Neuronal stem cell (in vitro differentiated cells): ENCODE data around the gene GRM4.

ENCODE experiments used
- DNase-seq: peaks from one replicate; pipeline ENCODE4 v3.0.0-alpha.2; 2013; ENCODE audit warnings: low spot score
- H2AFZ ChIP-seq: one replicate; pipeline ENCODE4 v1.6.1; 2013; ENCODE audit warnings: mild to moderate bottlenecking, low read length, inconsistent platforms
- H2AK5ac ChIP-seq: 2 replicates; pipeline ENCODE4 v1.6.1; 2013; ENCODE audit warnings: low read depth, mild to moderate bottlenecking, inconsistent platforms, low read length, moderate library complexity, mixed read lengths
- H2BK120ac ChIP-seq: 2 replicates; pipeline ENCODE4 v1.6.1; 2013; ENCODE audit warnings: low read depth, mild to moderate bottlenecking, inconsistent platforms, low read length, moderate library complexity, mixed read lengths
- H2BK12ac ChIP-seq: one replicate; pipeline ENCODE4 v1.6.1; 2013; ENCODE audit warnings: low read length, inconsistent platforms
- H2BK15ac ChIP-seq: 2 replicates; pipeline ENCODE4 v1.6.1; 2013; ENCODE audit warnings: mild to moderate bottlenecking, low read length, inconsistent platforms, mixed read lengths
- H2BK5ac ChIP-seq: one replicate; pipeline ENCODE4 v1.6.1; 2013; ENCODE audit warnings: inconsistent platforms, mild to moderate bottlenecking, low read length, moderate library complexity
- H3K14ac ChIP-seq: one replicate; pipeline ENCODE4 v1.6.1; 2013; ENCODE audit warnings: low read length, inconsistent platforms
- H3K18ac ChIP-seq: 2 replicates; pipeline ENCODE4 v1.6.1; 2013; ENCODE audit warnings: low read length, inconsistent platforms
- H3K23ac ChIP-seq: 2 replicates; pipeline ENCODE4 v1.6.1; 2013; ENCODE audit warnings: low read depth, mild to moderate bottlenecking, mixed read lengths, low read length, inconsistent platforms; ENCODE audit not compliant: poor library complexity
- H3K27ac ChIP-seq: replicated peaks from 3 replicates; pipeline ENCODE4 v1.5.1; 2013; ENCODE audit warnings: low read length, inconsistent platforms
- H3K27me3 ChIP-seq, 3 experiments: 2 replicates each; pipeline ENCODE4 v1.6.1; 2013; ENCODE audit warnings: low read length in 3 of 3, mild to moderate bottlenecking in 2 of 3, inconsistent platforms in 1 of 3, low read depth in 1 of 3, mixed read lengths in 1 of 3, moderate library complexity in 1 of 3; ENCODE audit not compliant: control insufficient read depth in 3 of 3, insufficient read depth in 3 of 3
- H3K36me3 ChIP-seq, 2 donors: replicated peaks in 1 of 2; 2 replicates each; pipeline ENCODE4 v1.6.1; 2013; ENCODE audit warnings: low read length in 2 of 2; ENCODE audit not compliant: control insufficient read depth in 2 of 2, insufficient read depth in 2 of 2
- H3K4ac ChIP-seq: 2 replicates; pipeline ENCODE4 v1.6.1; 2013; ENCODE audit warnings: inconsistent platforms, mild to moderate bottlenecking, low read length, moderate library complexity
- H3K4me1 ChIP-seq, 2 donors: 1 replicate in 1 of 2; 2 replicates in 1 of 2; pipeline ENCODE4 v1.6.1; 2013; ENCODE audit warnings: low read length in 2 of 2, low read depth in 1 of 2; ENCODE audit not compliant: control insufficient read depth in 2 of 2, insufficient read depth in 1 of 2
- H3K4me2 ChIP-seq: one replicate; pipeline ENCODE4 v1.6.1; 2013; ENCODE audit warnings: mild to moderate bottlenecking, low read length, inconsistent platforms; ENCODE audit not compliant: insufficient read depth, poor library complexity, severe bottlenecking
- H3K4me3 ChIP-seq, 2 donors: 2 replicates each; pipeline ENCODE4 v1.5.1; 2013; ENCODE audit warnings: low read length in 2 of 2, mild to moderate bottlenecking in 2 of 2, inconsistent platforms in 1 of 2, moderate library complexity in 1 of 2
- H3K79me1 ChIP-seq: one replicate; pipeline ENCODE4 v1.6.1; 2013; ENCODE audit warnings: low read depth, mild to moderate bottlenecking, inconsistent platforms, low read length, moderate library complexity
- H3K9ac ChIP-seq: one replicate; pipeline ENCODE4 v1.6.1; 2013; ENCODE audit warnings: mild to moderate bottlenecking, low read depth, low read length, inconsistent platforms; ENCODE audit not compliant: poor library complexity
- H3K9me3 ChIP-seq, 2 donors: replicated peaks in 1 of 2; 2 replicates each; pipeline versions ENCODE3 to v1.6.1; 2013; ENCODE audit warnings: low read length in 2 of 2, mild to moderate bottlenecking in 2 of 2, inconsistent platforms in 1 of 2, low read depth in 1 of 2, mixed read lengths in 1 of 2, moderate library complexity in 1 of 2; ENCODE audit not compliant: control insufficient read depth in 2 of 2, insufficient read depth in 1 of 2
- H4K8ac ChIP-seq: one replicate; pipeline ENCODE4 v1.6.1; 2013; ENCODE audit warnings: low read depth, mild to moderate bottlenecking, inconsistent platforms, low read length, moderate library complexity
- H4K91ac ChIP-seq: one replicate; pipeline ENCODE4 v1.6.1; 2013; ENCODE audit warnings: low read length, low read depth, mild to moderate bottlenecking, inconsistent platforms; ENCODE audit not compliant: poor library complexity
- WGBS, 2 donors: extraction: QIAGEN DNeasy Blood & Tissue Kit; methylation state at CpG; one replicate each; pipeline ENCODE4 v1.1.7; 2013; ENCODE audit warnings: missing lambda C conversion rate in 2 of 2, mixed read lengths in 1 of 2; ENCODE audit not compliant: insufficient read length in 2 of 2, insufficient replicate concordance in 1 of 2; ENCODE audit errors: extremely low coverage in 2 of 2; 5-methylcytosine and 5-hydroxymethylcytosine counted together

Gene GRM4

DNA sequence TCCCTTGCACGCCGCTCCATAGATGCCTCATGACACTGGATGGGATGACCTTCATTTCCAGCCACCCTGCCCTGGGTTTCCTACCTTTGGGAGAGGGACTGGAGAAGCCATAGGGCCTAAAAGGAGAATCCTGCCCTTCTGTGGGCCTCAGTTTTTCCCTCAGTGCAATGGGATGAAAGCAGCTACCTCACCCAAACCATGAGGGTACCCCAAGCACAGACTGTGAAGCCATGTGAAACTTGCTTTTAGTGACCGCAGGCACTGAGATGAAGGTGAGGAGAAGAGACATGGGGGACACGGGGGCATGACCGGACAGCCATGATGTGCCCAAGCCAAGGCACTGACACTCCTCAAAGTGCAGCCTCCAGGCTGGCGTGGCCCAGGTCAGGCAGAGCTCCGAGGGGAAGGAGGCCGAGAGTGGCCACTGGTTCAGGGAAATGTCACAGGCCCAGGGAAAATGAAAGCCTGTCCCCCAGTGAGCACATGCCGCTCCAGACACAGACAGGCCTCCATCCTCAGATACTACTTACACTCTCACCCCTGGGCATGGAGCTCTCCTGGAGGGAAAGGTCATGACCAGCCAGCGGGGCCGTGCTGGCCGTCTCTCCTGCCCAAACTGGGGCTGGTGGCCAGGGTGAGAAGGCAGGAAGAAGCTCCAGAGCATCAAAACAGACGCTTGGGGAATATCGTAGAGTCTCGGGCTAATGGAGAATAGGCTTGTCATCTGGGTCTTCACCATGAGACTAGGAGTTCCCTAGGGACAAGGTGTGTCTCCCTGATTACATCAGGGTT lies 116.2 kb downstream of the GRM4 start:
- H2BK12ac ChIP-seq = peak overlapping the region; percentile 44
- H3K79me1 ChIP-seq = no peaks in the 10 kb centered on the region
- H2AFZ ChIP-seq = no peak overlapping the region
- H3K9me3 ChIP-seq = peaks cover 0 to 1% of the 10 kb centered on the region in 2 donors
- H2BK15ac ChIP-seq = no peak overlapping the region
- peak overlapping the region in 1 of 2 donors; percentile 9 for H3K4me3 ChIP-seq
- no peak overlapping the region for H3K23ac ChIP-seq
- H3K9ac ChIP-seq = no peak overlapping the region
- H3K14ac ChIP-seq = no peak overlapping the region
- H2BK120ac ChIP-seq = no peak overlapping the region
- H3K18ac ChIP-seq = peak overlapping the region; percentile 45
- no peaks in the 10 kb centered on the region for H3K27me3 ChIP-seq
- DNase-seq = no peak
- H3K4ac ChIP-seq = no peak overlapping the region
- no CpG with 5 or more reads among the region's 15 CpGs for WGBS, 2 donors
- no peaks in the 10 kb centered on the region for H3K36me3 ChIP-seq
- H3K4me2 ChIP-seq = no peak overlapping the region
- H4K8ac ChIP-seq = no peak overlapping the region
- H3K4me1 ChIP-seq = peaks cover 0 to 2% of the 10 kb centered on the region in 2 donors
- H2BK5ac ChIP-seq = no peak overlapping the region
- no peak overlapping the region for H3K27ac ChIP-seq
- H2AK5ac ChIP-seq = no peak overlapping the region
- no peak overlapping the region for H4K91ac ChIP-seq

DNA sequence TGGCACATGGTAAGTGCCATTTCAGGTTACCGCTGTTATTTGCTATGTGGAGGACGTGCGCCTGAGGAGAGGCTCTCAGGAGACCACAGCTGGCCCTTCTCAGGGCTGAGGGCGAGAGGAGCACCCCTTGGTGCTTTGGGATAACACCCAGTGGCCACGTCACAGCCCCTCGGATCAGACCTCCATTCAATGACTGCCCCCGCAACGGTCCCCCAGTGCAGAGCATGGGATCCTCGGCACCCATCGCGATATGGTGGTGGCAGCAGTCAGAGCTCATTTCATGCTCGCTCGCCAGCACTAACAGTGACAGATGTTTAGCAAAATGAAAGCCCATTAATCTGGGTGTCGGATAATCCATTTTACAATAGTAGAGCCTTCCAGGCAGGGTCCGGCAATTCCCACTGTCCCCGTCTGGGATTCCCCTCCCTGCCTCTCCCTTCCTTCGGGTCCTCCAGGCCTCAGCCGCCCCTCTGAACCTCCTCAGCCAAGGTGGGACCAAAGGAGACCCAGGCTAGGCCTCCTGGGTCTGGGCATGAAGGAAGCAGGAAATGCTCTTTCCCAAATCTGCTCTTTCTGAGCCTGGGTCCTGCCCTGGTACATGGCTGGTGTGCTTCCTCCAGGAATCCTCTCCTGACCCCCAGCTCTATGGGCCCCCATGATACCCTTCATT lies 117.1 kb downstream of the GRM4 start:
- no peak for DNase-seq
- Histone ChIP-seq H2AFZ (no peak overlapping the region), H4K91ac (no peak overlapping the region), H3K9ac (no peak overlapping the region), H3K4me1 (peaks cover 0 to 2% of the 10 kb centered on the region in 2 donors), H4K8ac (no peak overlapping the region), H3K18ac (peak overlapping the region; percentile 15), H3K23ac (no peak overlapping the region), H3K4me2 (no peak overlapping the region), H3K4ac (no peak overlapping the region), H2BK120ac (no peak overlapping the region), H3K36me3 (no peaks in the 10 kb centered on the region), H2AK5ac (peak overlapping the region; percentile 11), H3K27me3 (no peaks in the 10 kb centered on the region), H2BK5ac (peak overlapping the region; percentile 26), H2BK15ac (peak overlapping the region; percentile 3), H3K27ac (no peak overlapping the region), H3K9me3 (peaks cover 0 to 3% of the 10 kb centered on the region in 2 donors), H3K14ac (no peak overlapping the region), H2BK12ac (no peak overlapping the region), H3K79me1 (no peaks in the 10 kb centered on the region), H3K4me3 (no peak overlapping the region)
- WGBS, 2 donors = no CpG with 5 or more reads among the region's 18 CpGs

DNA sequence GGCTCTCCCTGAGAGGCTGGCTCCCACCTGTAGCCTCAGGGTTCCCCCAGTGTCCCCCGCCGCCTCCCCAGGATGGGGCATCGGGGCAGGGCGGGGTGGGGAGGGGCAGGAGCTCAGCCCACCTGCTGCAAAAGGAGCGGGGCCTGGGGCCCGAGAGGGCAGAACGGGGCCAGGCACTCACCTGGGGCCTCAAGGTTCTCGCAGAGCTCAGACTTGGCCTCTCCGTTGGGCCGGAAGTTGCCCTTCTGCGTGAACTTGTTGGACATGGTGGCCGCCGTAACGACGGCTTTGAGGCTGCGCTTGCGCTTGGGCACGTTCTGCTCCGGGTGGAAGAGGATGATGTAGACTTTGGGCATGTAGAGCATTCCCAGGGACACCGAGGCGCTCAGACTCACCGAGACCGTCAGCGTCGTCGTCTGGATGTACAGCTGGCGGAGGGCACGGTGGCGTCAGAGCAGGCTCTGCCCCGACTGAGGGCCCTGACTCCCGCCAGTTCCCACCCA lies 117.9 kb downstream of the GRM4 start:
- Histone ChIP-seq H3K14ac (no peak overlapping the region), H2BK15ac (peak overlapping the region; percentile 51), H3K4ac (no peak overlapping the region), H3K36me3 (no peaks in the 10 kb centered on the region), H3K27me3 (no peaks in the 10 kb centered on the region), H3K4me3 (no peak overlapping the region), H3K27ac (no peak overlapping the region), H4K91ac (no peak overlapping the region), H3K4me1 (peaks cover 0 to 2% of the 10 kb centered on the region in 2 donors), H3K23ac (no peak overlapping the region), H2BK12ac (peak overlapping the region; percentile 79), H3K9me3 (peaks cover 0 to 6% of the 10 kb centered on the region in 2 donors), H2AK5ac (peak overlapping the region; percentile 88), H3K18ac (peak overlapping the region; percentile 75), H2BK5ac (no peak overlapping the region), H2BK120ac (peak overlapping the region; percentile 85), H3K4me2 (no peak overlapping the region), H3K79me1 (no peaks in the 10 kb centered on the region), H4K8ac (no peak overlapping the region), H3K9ac (peak overlapping the region; percentile 26), H2AFZ (no peak overlapping the region)
- WGBS, 2 donors = no CpG with 5 or more reads among the region's 31 CpGs
- DNase-seq = no peak

- H3K27me3 ChIP-seq = peaks cover 0 to 4% (median 0%) of the 10 kb centered on the region in 3 experiments
Observed at GRCh38 chr6:34027445-34027936, 118.4 kb downstream of the GRM4 start.

More at GRCh38 chr6:34027445-34027936, 118.4 kb downstream of the GRM4 start:
- Histone ChIP-seq H3K36me3 (no peaks in the 10 kb centered on the region), H4K91ac (no peak overlapping the region), H2AFZ (peak overlapping the region; percentile 45), H3K4me1 (peaks cover 0 to 5% of the 10 kb centered on the region in 2 donors), H3K27ac (no peak overlapping the region), H3K4ac (no peak overlapping the region), H3K14ac (no peak overlapping the region), H2AK5ac (peak overlapping the region; percentile 88), H2BK120ac (no peak overlapping the region), H3K9ac (peak overlapping the region; percentile 0), H4K8ac (no peak overlapping the region), H2BK15ac (peak overlapping the region; percentile 57), H2BK12ac (peak overlapping the region; percentile 11), H2BK5ac (no peak overlapping the region), H3K79me1 (no peaks in the 10 kb centered on the region), H3K18ac (peak overlapping the region; percentile 72), H3K4me2 (no peak overlapping the region), H3K23ac (no peak overlapping the region), H3K4me3 (no peak overlapping the region), H3K9me3 (peaks cover 0 to 8% of the 10 kb centered on the region in 2 donors)
- peak; percentile 61 for DNase-seq
- WGBS, 2 donors = no CpG with 5 or more reads among the region's 17 CpGs
